Right lobe of liver (tissue), 6 donors: ENCODE results near the gene AKT3. TPM values are rescaled to one million over a fixed set of nuclear protein-coding genes. Genes with fewer than 3 reads are reported as not detected.
"Not testable (repeated sequence)": the region's sequence is repeated elsewhere in the genome, so short reads cannot be mapped to it uniquely, and the experiment has no call there.

Experiments
- ATAC-seq, 4 donors: fragments of 200-7000 bp; cut with Tn5 transposase; one replicate each; pipeline ENCODE4 v1.9.1; 2020; ENCODE audit warnings: mild to moderate bottlenecking in 4 of 4, moderate library complexity in 4 of 4
- DNase-seq, 3 donors: peaks; one replicate each; pipeline ENCODE4 v3.0.0-alpha.2; 2020
- H3K27ac ChIP-seq, 3 donors: fragments of 200-600 bp; one replicate each; pipeline ENCODE4 v1.8.0; 2022
- H3K27me3 ChIP-seq, 2 donors: fragments of 200-600 bp; one replicate each; pipeline ENCODE4 v1.8.0; 2022
- H3K36me3 ChIP-seq, 4 donors: fragments of 200-600 bp; sonication (generic) in 1 of 4; one replicate each; pipeline versions ENCODE4 v1.5.1 to v1.8.0; 2017 to 2022; ENCODE audit warnings: control low read depth in 1 of 4
- H3K4me1 ChIP-seq, 4 donors: fragments of 200-600 bp; sonication (generic) in 1 of 4; one replicate each; pipeline versions ENCODE4 v1.5.1 to v1.8.0; 2017 to 2022; ENCODE audit warnings: control low read depth in 1 of 4
- H3K4me3 ChIP-seq, 3 donors: fragments of 200-600 bp; one replicate each; pipeline ENCODE4 v1.8.0; 2022
- H3K9me3 ChIP-seq, 4 donors: fragments of 200-600 bp; sonication (generic) in 1 of 4; one replicate each; pipeline versions ENCODE4 v1.5.1 to v1.8.0; 2017 to 2022; ENCODE audit warnings: control low read depth in 1 of 4
- CTCF ChIP-seq, 4 donors: fragments of 200-600 bp in 3 of 4; fragments of 450-650 bp in 1 of 4; IDR thresholded peaks; one replicate each; pipeline versions ENCODE4 v1.5.1 to v1.8.0; 2016 to 2022; ENCODE audit warnings: antibody characterized with exemption in 4 of 4, mild to moderate bottlenecking in 2 of 4
- POLR2A ChIP-seq: fragments of 450-650 bp; IDR thresholded peaks from one replicate; pipeline ENCODE4 v1.6.1; 2017; ENCODE audit warnings: antibody characterized with exemption, mild to moderate bottlenecking
- WGBS: methylation state at CpG from one replicate; pipeline ENCODE4 v1.1.6; 2018; ENCODE audit warnings: low coverage, low lambda C conversion rate; ENCODE audit not compliant: insufficient coverage; ENCODE audit errors: missing lambda C conversion rate; 5-methylcytosine and 5-hydroxymethylcytosine counted together
- intact Hi-C, 2 donors: fragments of 100-400 bp; cut with DNase I; formaldehyde crosslinking; loops; one replicate each; pipeline versions ENCODE4 v1.11.2 to v1.14.1; 2022
- total RNA-seq, 6 experiments: library from RNA; depleted of rRNA in 2 of 6; stranded (reverse); fragments of >200 nt in 2 of 6; fragmentation: NEBNext Ultra II Directional in 3 of 6; extraction: Animal tissue kit (Norgen Biotek cat#: 25700) in 3 of 6; gene quantifications; one replicate each; pipeline versions ENCODE4 v1.1.0 to v1.2.4, GENCODE V29; 2016 to 2023
- donor health status: DM: no; HTN: yes; CAD: no.
- donor health status: DM: no; HTN: no; CAD: no.
- donor health status: DM: no; HTN: no; CAD: no.
- donor health status: DM: no; HTN: yes; CAD: no.
- donor health status: DM: no; HTN: yes; CAD: no.

Gene AKT3
- total RNA-seq, 6 experiments from 2014 or later = 4.9 to 9.6 (median 6.8) TPM

GRCh38 chr1:243667133-243667532 lies 182.9 kb downstream of the AKT3 start:
- Histone ChIP-seq H3K36me3 (no peaks in the 10 kb centered on the region), H3K4me1 (no peaks in the 10 kb centered on the region), H3K27me3 (no peaks in the 10 kb centered on the region), H3K4me3 (no peak overlapping the region), H3K9me3 (no peaks in the 10 kb centered on the region), H3K27ac (no peak overlapping the region)
- intact Hi-C loops = no loop called here
- no peak for DNase-seq
- peak in 3 of 4 donors; percentile 23 to 49 (median 25) for ATAC-seq
- WGBS = 86% methylated on average over 4 of the region's 5 CpGs
- no peak for TF ChIP-seq POLR2A
- no peak for TF ChIP-seq CTCF (IDR thresholded peaks at IDR 0.05)

- DNase-seq = no peak
- intact Hi-C loops = no loop called here
- Histone ChIP-seq H3K27ac (no peak overlapping the region), H3K9me3 (no peaks in the 10 kb centered on the region), H3K4me1 (no peaks in the 10 kb centered on the region), H3K27me3 (no peaks in the 10 kb centered on the region), H3K36me3 (no peaks in the 10 kb centered on the region), H3K4me3 (no peak overlapping the region)
- TF ChIP-seq POLR2A (no peak), CTCF (IDR thresholded peaks at IDR 0.05) (no peak)
- WGBS = 83% methylated on average over 1 of the region's 1 CpG
- ATAC-seq = no peak
Observed at GRCh38 chr1:243663651-243664050, 186.4 kb downstream of the AKT3 start.

- H3K27ac ChIP-seq, H3K4me3 ChIP-seq, H3K4me1 ChIP-seq, H3K27me3 ChIP-seq, H3K36me3 ChIP-seq, H3K9me3 ChIP-seq, ATAC-seq, intact Hi-C loops, DNase-seq: not testable (repeated sequence)
- WGBS = no CpG with 5 or more reads among the region's 1 CpG
Observed at GRCh38 chr1:243662169-243662568, 187.9 kb downstream of the AKT3 start.

GRCh38 chr1:243658594-243659105 lies 191.4 kb downstream of the AKT3 start:
- Histone ChIP-seq H3K4me3 (no peak overlapping the region), H3K4me1 (no peaks in the 10 kb centered on the region), H3K9me3 (no peaks in the 10 kb centered on the region), H3K27me3 (no peaks in the 10 kb centered on the region), H3K36me3 (no peaks in the 10 kb centered on the region), H3K27ac (no peak overlapping the region)
- intact Hi-C loops = no loop called here
- 86% methylated on average over 4 of the region's 4 CpGs for WGBS
- ATAC-seq (no peak), DNase-seq (no peak)
- no peak for TF ChIP-seq POLR2A
- TF ChIP-seq CTCF (IDR thresholded peaks at IDR 0.05) = no peak

- DNase-seq (no peak), ATAC-seq (no peak)
- intact Hi-C loops = no loop called here
- TF ChIP-seq CTCF (IDR thresholded peaks at IDR 0.05) (no peak), POLR2A (no peak)
- H3K36me3 ChIP-seq = no peaks in the 10 kb centered on the region
- H3K4me3 ChIP-seq = no peak overlapping the region
- H3K27ac ChIP-seq = no peak overlapping the region
- no peaks in the 10 kb centered on the region for H3K27me3 ChIP-seq
- H3K4me1 ChIP-seq = no peaks in the 10 kb centered on the region
- H3K9me3 ChIP-seq = no peaks in the 10 kb centered on the region
- 80% methylated on average over 1 of the region's 1 CpG for WGBS
Observed at GRCh38 chr1:243657793-243658192, 192.2 kb downstream of the AKT3 start.

- H3K27ac ChIP-seq, DNase-seq, H3K4me3 ChIP-seq, H3K4me1 ChIP-seq, H3K9me3 ChIP-seq, H3K36me3 ChIP-seq, ATAC-seq, intact Hi-C loops, H3K27me3 ChIP-seq: not testable (repeated sequence)
- 93% methylated on average over 3 of the region's 3 CpGs for WGBS
Observed at GRCh38 chr1:243649530-243649929, 200.5 kb downstream of the AKT3 start.
